GM19372 (cell line): Measurements from ENCODE around the gene ANO2.

Experiments used
- ATAC-seq: cut with Tn5 transposase; IDR thresholded peaks from one replicate; pipeline ENCODE4 v1.9.1; 2021; ENCODE audit warnings: mild to moderate bottlenecking, low read depth, moderate library complexity; ENCODE audit not compliant: unreplicated experiment

The ANO2 gene

DNA sequence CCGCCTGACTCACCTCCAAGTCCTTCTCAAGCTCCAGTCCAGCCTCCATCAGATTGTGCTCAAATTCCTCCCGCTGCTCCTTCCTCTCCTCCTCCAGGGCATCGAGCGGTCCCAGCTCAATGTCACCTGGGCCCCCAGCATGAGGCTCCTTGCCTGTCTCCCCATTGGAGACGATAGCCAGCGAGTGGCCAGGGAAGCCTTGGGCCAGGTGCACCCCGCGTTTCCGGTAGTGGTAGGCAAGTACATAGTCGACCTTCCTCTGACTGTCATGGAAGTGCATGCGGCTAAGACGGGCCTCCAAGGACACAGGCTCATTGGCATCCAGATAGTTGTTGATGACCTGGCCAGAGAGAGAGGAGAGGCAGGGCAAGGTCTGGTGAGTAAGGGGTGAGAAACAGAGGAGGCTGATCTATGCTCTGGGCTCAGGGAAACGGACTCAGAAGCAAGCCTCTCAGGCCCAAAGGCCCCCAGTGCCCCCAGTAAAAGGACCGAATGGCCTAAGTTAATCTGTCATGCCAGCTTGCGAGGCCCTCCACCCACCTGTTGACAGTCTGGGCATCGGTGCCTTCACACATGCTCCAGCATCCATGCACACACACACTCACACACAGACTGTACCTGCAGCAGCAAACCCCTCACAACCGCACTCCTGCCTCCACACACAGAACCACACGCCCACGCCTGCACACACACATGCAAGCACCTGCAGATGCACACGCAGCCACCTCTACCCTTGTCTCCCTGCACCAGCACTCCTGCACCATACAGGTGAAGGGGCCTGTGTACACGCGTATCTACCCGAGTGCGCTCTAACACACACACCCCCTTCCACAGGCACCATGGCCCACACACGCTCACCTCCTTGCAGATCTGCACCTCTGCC is 23.8 kb downstream of the ANO2 start:
- ATAC-seq, result no peak

DNA sequence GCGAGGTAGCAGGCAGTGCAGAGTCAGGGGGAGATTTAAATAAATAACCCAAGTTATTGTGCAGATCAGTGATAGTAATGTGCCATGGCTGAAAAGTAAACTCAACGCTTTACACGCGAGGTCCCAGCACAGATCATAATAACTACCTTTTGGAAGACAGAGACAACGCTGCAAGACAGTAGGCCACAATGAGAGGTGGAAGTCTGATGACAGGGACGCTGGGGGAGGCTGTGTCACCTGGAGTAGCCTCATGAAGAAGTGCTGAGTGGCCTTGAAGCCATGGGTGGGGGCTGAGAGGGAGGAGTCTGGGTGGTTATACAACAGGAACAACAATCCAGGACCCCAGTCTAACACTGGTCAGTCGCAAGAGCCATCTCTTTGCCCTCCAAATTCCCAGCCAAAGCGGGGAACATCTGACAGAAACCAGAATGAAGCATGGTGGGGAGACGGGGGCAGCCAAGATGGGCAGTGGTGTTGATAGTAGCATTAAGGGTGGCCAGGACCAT is 28.2 kb downstream of the ANO2 start:
- ATAC-seq, result no peak

DNA sequence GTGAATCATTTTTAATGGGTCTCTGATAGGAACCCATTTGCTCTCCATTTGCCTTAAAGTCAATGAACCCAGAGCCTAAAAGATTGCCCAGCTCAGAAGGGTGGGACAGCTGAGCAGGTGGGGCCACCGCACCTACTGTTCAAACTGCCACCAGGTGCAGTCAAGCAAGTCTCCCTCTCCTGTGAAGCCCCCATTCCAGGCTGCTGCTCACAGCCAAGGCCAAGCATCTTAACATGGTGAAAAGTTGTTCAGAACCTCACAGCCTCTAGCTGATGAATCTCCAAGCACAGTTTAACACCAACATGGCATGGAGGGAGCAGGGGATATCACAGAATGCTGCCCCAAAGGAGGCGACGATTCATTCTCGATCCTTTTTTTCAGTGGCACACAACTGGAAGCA is 29.5 kb downstream of the ANO2 start:
- no peak for ATAC-seq

- no peak for ATAC-seq
Measured at GRCh38 chr12:5914387-5915149, 30.5 kb downstream of the ANO2 start.

GRCh38 chr12:5913387-5913786 is 31.7 kb downstream of the ANO2 start:
- ATAC-seq, result no peak

GRCh38 chr12:5912437-5913334 is 32.4 kb downstream of the ANO2 start:
- no peak for ATAC-seq

DNA sequence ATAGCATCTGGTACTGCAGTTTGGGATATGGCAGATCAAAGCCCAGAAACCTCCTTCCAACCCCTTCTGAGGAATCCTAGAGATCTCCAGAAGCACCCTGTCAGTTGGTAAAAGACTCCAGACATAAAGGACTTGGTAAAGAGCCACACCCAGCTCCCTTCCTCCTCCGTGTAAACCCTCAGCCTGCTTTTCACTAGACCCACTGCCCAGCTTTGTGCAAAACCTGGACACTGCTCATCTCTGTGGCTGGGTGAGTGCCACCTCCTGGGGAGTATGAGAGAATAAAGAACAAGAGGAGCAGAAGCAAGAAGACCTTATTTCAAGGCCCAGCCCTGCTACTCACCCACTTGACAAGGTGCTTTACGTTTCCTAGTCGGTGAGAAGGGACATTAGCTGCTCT is 33.0 kb downstream of the ANO2 start:
- ATAC-seq, result no peak

GRCh38 chr12:5910790-5911548 is 34.1 kb downstream of the ANO2 start:
- no peak for ATAC-seq

GRCh38 chr12:5909560-5909959 is 35.5 kb downstream of the ANO2 start:
- no peak for ATAC-seq

GRCh38 chr12:5908251-5908650 is 36.8 kb downstream of the ANO2 start:
- no peak for ATAC-seq

- no peak for ATAC-seq
Measured at GRCh38 chr12:5907807-5908206, 37.3 kb downstream of the ANO2 start.

GRCh38 chr12:5905757-5906156 is 39.3 kb downstream of the ANO2 start:
- ATAC-seq, result no peak

- ATAC-seq, result no peak
Measured at GRCh38 chr12:5904969-5905368, 40.1 kb downstream of the ANO2 start.

DNA sequence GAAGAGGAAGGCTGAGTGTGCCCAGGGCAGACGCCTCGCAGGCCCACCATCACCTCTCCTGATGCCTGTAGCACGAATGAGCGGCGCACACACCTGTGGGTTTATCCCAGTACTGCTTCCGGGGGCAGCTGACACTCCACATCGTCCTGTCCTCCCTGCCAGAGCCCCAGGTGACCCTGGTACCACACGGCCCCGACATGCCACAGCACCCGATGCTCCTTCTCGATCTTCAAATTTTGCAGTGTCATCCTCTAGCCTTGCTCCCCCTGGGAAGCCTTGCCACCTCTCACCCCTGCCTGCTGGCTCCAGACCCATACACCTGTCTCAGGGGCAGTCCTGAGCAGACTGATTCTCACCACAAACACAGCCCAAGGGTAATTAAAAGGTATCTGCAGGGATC is 40.6 kb downstream of the ANO2 start:
- ATAC-seq, result no peak

DNA sequence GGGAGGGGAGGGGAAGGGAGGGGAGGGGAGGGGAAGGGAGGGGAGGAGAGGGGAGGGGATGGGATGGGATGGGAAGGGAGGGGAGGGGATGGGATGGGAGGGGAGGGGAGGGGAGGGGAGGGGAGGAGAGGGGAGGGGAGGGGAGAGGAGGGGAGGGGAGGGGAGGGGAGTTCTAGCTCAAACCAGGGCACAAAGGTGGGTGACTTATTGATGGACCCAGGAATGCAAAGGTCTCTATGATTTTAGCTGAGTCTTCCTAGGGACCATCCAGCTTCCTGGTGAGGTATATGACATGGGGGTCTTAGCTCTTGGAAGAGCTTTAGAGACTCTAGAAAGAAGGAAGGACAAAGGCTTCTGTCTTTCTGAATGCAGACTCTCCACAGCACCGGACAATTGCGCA is 42.3 kb downstream of the ANO2 start:
- ATAC-seq, result no peak

GRCh38 chr12:5901416-5901815 is 43.6 kb downstream of the ANO2 start:
- ATAC-seq, result no peak

GRCh38 chr12:5900533-5901205 is 44.4 kb downstream of the ANO2 start:
- no peak for ATAC-seq

DNA sequence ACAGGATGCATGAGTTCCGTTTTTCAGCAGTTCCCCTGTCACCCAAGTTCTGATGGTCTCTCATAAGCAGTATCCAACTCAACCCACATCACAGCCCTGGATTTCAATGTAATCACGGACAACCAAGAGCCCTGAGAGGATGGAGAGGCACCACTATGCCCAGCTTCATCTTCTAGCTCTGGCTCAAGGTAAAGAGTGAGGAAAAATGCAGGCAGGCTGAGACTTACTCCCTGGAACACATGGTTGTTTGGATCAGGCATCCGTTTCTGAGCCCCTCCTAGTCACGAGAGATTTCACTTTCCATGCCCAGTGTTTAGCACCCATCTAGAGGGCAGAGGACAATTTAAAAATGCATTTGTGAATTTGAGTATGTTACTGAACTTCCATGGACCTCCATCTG is 45.0 kb downstream of the ANO2 start:
- no peak for ATAC-seq

GRCh38 chr12:5899675-5900074 is 45.4 kb downstream of the ANO2 start:
- ATAC-seq, result no peak
